ENCODE data around the gene PFDN5.

PFDN5 gene

GRCh38 chr12:53332744-53333143, 37.4 kb downstream of the PFDN5 start:
- peaks cover 21% of the 10 kb centered on the region for H3K27me3 ChIP-seq (ENCODE audit: insufficient read depth, low read length)
- H3K9me3 ChIP-seq (ENCODE audit: low read length): no peaks in the 10 kb centered on the region
- H3K79me2 ChIP-seq (ENCODE audit: insufficient read depth, low read length): no peaks in the 10 kb centered on the region
- H3F3A ChIP-seq (ENCODE audit: insufficient read depth, low read length): no peaks in the 10 kb centered on the region
- H3K9me2 ChIP-seq (ENCODE audit: low read depth, low read length): no peaks in the 10 kb centered on the region
- no peak overlapping the region for H3K27ac ChIP-seq (ENCODE audit: low read depth, low read length, poor library complexity, severe bottlenecking)
- no peak overlapping the region for H3K4me3 ChIP-seq (ENCODE audit: low read depth, low read length, poor library complexity, severe bottlenecking)
- no peak overlapping the region for H3K4me2 ChIP-seq (ENCODE audit: low read length)
- TF ChIP-seq EZH2 (IDR thresholded peaks at IDR 0.05; ENCODE audit: borderline replicate concordance, low read length) (no peak), CTCF (IDR thresholded peaks at IDR 0.05; ENCODE audit: low read length) (no peak)
- no peak overlapping the region for H2AFZ ChIP-seq (ENCODE audit: low read length)
- no peaks in the 10 kb centered on the region for H3K4me1 ChIP-seq (ENCODE audit: insufficient read depth, low read length, severe bottlenecking)
- no peaks in the 10 kb centered on the region for H4K20me1 ChIP-seq (ENCODE audit: insufficient read depth, low read length)
- no peaks in the 10 kb centered on the region for H3K36me3 ChIP-seq (ENCODE audit: insufficient read depth, low read length)
- H3K9ac ChIP-seq (ENCODE audit: low read length): no peak overlapping the region

DNA sequence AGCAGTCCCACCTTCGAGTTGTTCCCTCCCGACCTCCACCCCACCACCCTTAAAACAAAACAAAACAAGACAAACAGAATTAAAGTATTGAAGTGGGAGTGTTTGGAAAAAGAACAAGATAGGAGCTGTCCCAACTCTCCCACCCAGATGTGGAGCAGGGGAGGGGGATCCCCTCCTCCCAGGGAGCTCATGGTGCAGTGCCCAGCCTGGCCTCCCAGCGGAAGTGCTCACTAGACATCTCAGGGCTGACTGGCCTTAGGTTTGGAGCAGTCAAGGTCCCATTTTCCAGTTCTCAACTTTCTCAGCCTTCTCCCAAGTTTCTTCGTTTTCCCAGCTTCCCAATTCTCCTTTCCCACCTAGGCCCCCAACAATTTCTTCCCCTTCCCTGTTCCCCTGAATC, 37.9 kb downstream of the PFDN5 start:
- H4K20me1 ChIP-seq (ENCODE audit: insufficient read depth, low read length): no peaks in the 10 kb centered on the region
- no peaks in the 10 kb centered on the region for H3K79me2 ChIP-seq (ENCODE audit: insufficient read depth, low read length)
- no peaks in the 10 kb centered on the region for H3F3A ChIP-seq (ENCODE audit: insufficient read depth, low read length)
- no peak overlapping the region for H3K27ac ChIP-seq (ENCODE audit: low read depth, low read length, poor library complexity, severe bottlenecking)
- H3K4me1 ChIP-seq (ENCODE audit: insufficient read depth, low read length, severe bottlenecking): no peaks in the 10 kb centered on the region
- no peaks in the 10 kb centered on the region for H3K36me3 ChIP-seq (ENCODE audit: insufficient read depth, low read length)
- H3K9me2 ChIP-seq (ENCODE audit: low read depth, low read length): no peaks in the 10 kb centered on the region
- peaks cover 21% of the 10 kb centered on the region for H3K27me3 ChIP-seq (ENCODE audit: insufficient read depth, low read length)
- no peak overlapping the region for H3K9ac ChIP-seq (ENCODE audit: low read length)
- H2AFZ ChIP-seq (ENCODE audit: low read length): no peak overlapping the region
- H3K4me2 ChIP-seq (ENCODE audit: low read length): no peak overlapping the region
- H3K4me3 ChIP-seq (ENCODE audit: low read depth, low read length, poor library complexity, severe bottlenecking): no peak overlapping the region
- no peak for TF ChIP-seq CTCF (IDR thresholded peaks at IDR 0.05; ENCODE audit: low read length)
- no peak for TF ChIP-seq EZH2 (IDR thresholded peaks at IDR 0.05; ENCODE audit: borderline replicate concordance, low read length)
- no peaks in the 10 kb centered on the region for H3K9me3 ChIP-seq (ENCODE audit: low read length)

GRCh38 chr12:53333845-53334244, 38.5 kb downstream of the PFDN5 start:
- no peaks in the 10 kb centered on the region for H3K79me2 ChIP-seq (ENCODE audit: insufficient read depth, low read length)
- TF ChIP-seq CTCF (IDR thresholded peaks at IDR 0.05; ENCODE audit: low read length) (no peak), EZH2 (IDR thresholded peaks at IDR 0.05; ENCODE audit: borderline replicate concordance, low read length) (no peak)

More at GRCh38 chr12:53333845-53334244, 38.5 kb downstream of the PFDN5 start:
- Histone ChIP-seq H3K9ac (ENCODE audit: low read length) (no peak overlapping the region), H2AFZ (ENCODE audit: low read length) (no peak overlapping the region), H3K9me3 (ENCODE audit: low read length) (no peaks in the 10 kb centered on the region), H4K20me1 (ENCODE audit: insufficient read depth, low read length) (no peaks in the 10 kb centered on the region), H3F3A (ENCODE audit: insufficient read depth, low read length) (no peaks in the 10 kb centered on the region), H3K4me2 (ENCODE audit: low read length) (no peak overlapping the region), H3K36me3 (ENCODE audit: insufficient read depth, low read length) (no peaks in the 10 kb centered on the region), H3K27ac (ENCODE audit: low read depth, low read length, poor library complexity, severe bottlenecking) (no peak overlapping the region), H3K4me3 (ENCODE audit: low read depth, low read length, poor library complexity, severe bottlenecking) (no peak overlapping the region), H3K27me3 (ENCODE audit: insufficient read depth, low read length) (peaks cover 21% of the 10 kb centered on the region), H3K9me2 (ENCODE audit: low read depth, low read length) (no peaks in the 10 kb centered on the region), H3K4me1 (ENCODE audit: insufficient read depth, low read length, severe bottlenecking) (no peaks in the 10 kb centered on the region)

All from OCI-LY1 (cell line).